GM21576 (cell line): ENCODE measurements around the gene PPARD.
"Not testable (repeated sequence)": the region's sequence is repeated elsewhere in the genome, so short reads cannot be mapped to it uniquely, and the experiment has no call there.

Experiments used
- ATAC-seq: cut with Tn5 transposase; IDR thresholded peaks from one replicate; pipeline ENCODE4 v1.9.1; 2021; ENCODE audit warnings: mild to moderate bottlenecking, moderate library complexity; ENCODE audit not compliant: unreplicated experiment

The PPARD gene

DNA sequence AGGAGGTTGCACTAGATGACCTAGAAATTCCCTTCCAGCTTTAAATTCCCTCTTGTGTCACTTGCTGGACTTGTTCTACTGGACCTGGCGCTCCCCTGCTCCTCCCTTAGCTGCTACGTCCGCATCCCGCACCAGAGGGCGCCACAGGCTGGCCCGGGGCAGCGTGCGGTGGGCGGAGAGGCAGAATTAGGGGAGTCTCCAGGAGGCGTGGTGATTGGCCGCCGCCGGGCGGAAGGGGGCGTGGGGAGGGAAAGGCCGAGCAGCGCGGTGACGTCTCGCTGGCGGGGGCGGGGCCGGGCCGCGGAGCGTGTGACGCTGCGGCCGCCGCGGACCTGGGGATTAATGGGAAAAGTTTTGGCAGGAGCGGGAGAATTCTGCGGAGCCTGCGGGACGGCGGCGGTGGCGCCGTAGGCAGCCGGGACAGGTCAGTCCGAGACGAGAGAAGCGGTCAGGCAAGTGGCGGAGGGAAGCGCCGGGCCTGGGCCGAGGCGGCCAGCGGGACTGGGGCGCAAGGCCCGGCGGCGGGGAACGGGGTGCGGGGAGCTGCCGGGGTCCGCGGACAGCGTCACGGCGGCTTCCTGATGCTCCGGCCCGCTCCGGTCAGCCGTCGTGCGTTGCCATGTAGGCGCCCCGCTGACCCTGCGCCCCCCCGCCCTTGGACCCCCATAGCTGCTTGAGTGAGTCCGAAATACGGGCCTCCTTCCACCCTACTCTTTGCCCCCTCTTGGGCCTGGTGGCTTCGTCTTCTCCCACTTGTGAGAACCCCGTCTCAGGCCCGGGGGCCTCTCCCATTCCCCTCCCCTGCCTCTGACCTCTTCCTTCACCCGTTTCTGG is at the start of gene PPARD:
TSS of gene PPARD (plus strand) at position 301 of the 834 bp plus-strand sequence. CDS start 68,530 bp downstream, outside the sequence.
- peak; percentile 93 for ATAC-seq

DNA sequence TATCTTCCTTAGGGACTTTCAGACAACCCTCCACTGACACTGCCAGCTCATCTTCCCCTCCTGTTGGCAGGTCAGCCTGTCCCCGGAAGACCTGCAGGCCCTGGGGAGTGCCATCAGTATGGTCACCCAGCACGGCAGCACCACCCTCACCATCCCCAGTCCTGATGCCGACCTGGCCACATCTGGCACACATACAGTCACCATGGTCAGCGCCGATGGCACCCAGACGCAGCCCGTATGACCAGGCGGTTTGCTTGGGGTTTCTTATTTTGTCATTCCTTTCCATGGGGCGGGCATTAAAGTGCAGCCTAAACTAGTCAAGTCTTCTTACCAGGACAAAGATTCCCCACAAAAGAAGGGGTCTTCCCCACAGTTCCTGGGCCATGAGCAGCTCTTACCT is 48.7 kb upstream of the PPARD start:
- ATAC-seq, result no peak

- ATAC-seq, result no peak
These were observed 47.9 kb upstream of the PPARD start for GRCh38 chr6:35294308-35294945.

DNA sequence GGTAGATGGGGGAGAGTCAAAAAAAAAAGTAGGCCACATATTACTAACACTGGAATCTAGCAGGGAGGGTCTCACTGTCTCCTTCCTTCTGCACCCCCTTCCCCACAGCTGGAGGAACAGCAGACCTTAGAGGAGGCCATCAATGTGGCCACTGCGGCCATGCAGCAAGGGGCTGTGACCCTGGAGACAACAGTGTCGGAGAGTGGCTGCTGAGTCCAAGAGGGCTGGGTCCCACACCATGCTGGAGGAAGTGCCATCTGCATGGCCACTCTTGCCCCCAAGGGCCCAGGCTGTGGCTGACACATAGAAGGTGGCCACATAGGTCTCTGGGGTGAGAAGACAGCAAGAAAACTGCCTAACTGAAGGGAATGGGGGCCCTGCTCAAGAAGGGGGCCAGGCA is 47.3 kb upstream of the PPARD start:
- no peak for ATAC-seq

DNA sequence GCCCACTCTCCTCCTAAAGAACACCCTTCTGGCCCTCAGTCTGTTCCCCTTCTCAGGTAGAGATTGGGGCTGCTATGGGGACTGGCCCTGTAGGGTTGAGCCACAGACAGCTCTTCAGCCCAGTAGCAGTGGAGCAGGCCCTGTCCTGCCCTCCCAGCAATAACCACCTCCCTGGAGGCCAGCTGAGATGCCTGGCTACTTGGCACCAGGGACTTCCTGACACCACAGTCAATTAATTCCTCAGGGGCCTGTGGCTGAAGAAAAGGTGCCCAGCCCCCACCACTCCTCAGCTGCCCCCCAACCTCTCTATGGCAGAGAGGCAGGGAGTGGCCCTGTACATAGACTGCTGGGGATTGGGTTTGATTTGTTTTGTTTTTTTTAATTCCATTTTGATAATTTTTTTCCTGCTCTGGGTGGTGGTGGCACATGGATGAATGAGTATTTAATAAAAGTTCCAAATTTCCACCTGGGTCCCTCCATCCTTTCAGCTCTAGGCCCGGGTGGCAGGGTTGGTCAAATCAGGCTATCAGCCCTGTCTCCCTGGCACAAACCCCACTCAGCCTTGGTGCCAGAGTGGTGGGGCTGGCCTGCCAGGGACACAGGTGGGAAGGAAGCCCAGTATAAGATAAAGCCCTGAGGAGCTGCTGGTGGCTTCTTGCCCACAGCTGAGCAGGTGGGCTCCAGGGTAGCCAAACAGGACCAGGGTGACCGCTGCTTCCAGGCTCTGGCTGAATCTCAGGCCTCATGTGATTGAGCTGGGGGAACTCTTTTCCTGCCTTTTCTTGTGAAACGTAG is 46.6 kb upstream of the PPARD start:
- ATAC-seq, result no peak

- no peak for ATAC-seq
These were observed 45.3 kb upstream of the PPARD start for GRCh38 chr6:35296931-35297600.

DNA sequence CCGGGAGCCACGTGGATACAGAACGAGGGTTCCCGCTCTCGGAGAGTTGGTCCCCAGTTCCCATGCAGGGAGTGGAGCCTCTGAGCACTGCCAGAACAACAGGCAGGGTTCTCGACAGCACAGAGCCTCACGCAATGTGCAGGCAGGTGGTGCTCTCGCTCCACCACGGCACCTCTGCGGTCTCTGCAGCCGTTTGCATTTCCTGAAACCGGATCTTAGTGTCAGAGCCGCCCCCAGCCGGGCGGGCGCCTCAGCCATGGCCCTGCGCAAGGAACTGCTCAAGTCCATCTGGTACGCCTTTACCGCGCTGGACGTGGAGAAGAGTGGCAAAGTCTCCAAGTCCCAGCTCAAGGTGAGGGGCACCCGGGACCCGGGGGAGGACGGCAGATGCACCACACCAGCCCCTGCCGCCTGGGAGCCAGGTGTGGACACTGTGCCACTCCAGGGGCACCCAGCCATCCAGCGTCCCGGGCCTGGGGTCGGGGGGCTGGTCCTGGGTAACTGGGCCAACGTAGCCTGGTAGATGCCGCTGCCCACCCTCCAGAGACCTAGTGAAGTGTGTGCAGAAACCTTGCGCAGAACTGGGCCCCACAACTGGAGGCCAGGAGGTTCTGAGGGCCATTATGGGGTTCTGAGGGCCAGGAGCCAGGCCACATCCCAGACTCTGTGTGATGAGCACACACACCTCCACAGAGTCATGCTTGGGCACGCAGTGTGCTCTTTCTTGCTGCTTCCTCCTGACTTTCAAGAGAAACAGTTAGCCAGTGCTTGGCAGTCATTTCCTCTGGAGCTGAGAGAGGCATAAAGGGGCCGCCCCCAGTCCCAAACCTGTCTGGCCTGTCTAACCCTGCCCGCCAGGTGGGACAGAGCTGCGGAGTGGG is 44.5 kb upstream of the PPARD start, which contains the start of gene DEF6:
TSS of gene DEF6 (plus strand) at position 218 of the 881 bp plus-strand sequence. CDS start at position 257, 39 bp downstream.
- peak; percentile 65 for ATAC-seq

GRCh38 chr6:35298625-35299140 is 43.7 kb upstream of the PPARD start:
- no peak for ATAC-seq

- no peak for ATAC-seq
These were observed 42.7 kb upstream of the PPARD start for GRCh38 chr6:35299674-35300073.

- ATAC-seq, result no peak
These were observed 41.5 kb upstream of the PPARD start for GRCh38 chr6:35300848-35301247.

- peak; percentile 68 for ATAC-seq
These were observed 39.6 kb upstream of the PPARD start for GRCh38 chr6:35302604-35303241.

DNA sequence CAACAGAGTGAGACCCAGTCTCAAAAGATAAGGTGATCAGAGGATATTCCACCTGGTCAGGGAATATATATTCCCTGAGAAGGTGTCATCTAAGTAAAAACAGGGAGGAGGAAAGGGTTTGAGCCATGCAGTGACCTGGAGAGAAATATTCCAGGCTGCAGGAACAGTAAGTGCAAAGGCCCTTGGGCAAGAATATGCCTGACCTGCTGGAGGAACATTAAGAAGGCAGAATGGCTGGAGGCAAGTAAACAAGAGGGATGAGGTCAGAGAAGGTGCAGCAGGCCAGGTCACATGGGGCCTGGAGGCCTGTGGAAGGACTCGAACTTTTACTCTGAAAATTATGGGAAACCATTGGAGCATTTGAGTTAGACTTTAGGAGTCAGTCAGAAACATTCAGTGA is 38.1 kb upstream of the PPARD start:
- ATAC-seq, result no peak

- no peak for ATAC-seq
These were observed 37.2 kb upstream of the PPARD start for GRCh38 chr6:35305117-35305516.

DNA sequence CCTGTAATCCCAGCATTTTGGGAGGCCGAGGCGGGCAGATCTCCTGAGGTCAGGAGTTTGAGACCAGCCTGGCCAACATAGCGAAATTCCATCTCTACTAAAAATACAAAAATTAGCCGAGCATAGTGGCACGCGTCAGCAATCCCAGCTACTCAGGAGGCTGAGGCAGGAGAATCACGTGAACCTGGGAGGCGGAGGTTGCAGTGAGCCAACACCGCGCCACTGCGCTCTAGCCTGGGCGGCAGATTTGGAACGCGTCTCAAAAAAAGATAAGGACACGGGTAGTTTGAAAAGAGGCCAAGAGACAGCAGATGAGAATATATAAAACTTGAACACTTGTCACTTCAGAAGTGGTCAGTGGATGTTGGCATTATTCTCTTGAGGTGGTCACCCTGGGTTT is 35.2 kb upstream of the PPARD start:
- ATAC-seq, result not testable (repeated sequence)

GRCh38 chr6:35308543-35308942 is 33.8 kb upstream of the PPARD start:
- not testable (repeated sequence) for ATAC-seq

DNA sequence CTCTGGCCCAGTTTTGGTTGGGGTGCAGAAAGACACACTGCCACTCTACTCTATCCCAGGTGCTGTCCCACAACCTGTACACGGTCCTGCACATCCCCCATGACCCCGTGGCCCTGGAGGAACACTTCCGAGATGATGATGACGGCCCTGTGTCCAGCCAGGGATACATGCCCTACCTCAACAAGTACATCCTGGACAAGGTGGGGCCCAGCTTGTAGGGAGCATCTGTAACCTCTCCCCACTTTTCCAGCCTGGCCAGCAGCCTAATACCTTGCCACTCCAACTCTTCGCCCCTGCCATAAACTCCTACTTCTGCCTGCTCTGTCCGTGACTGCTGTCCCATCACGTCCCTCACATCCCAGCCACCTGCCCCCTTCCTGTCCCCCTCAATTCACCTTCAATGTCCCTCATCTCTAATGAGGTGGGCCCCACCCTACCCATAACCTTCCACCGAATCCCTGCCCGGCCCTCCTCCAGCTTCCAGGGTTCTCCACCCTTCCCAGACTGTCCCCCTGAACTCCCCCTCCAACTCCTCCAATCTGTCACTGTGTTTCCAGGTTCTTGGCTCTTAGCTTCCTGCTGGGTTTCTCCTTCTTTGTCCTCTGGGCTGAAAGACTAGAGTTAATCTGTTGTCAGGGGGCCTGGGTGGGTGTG is 32.6 kb upstream of the PPARD start:
- ATAC-seq, result no peak

GRCh38 chr6:35310265-35310831 is 32.0 kb upstream of the PPARD start:
- no peak for ATAC-seq

GRCh38 chr6:35311390-35312075 is 30.8 kb upstream of the PPARD start:
- ATAC-seq, result no peak
